Karpas-422 (cell line): ENCODE results near the gene OR5AS1. TPM values are rescaled to one million over a fixed set of nuclear protein-coding genes. Genes with fewer than 3 reads are reported as not detected.
"Not testable (repeated sequence)": the region's sequence is repeated elsewhere in the genome, so short reads cannot be mapped to it uniquely, and the experiment has no call there.

Source experiments
- DNase-seq: peaks from one replicate; pipeline ENCODE4 v3.0.0-alpha.2; 2015
- H2AFZ ChIP-seq: fragments of 200-600 bp; sonication (generic); 2 replicates; pipeline ENCODE4 v1.6.1; 2014; ENCODE audit warnings: antibody characterized with exemption, low read length, mixed read lengths
- H3K27ac ChIP-seq: fragments of 200-600 bp; sonication (generic); 2 replicates; pipeline ENCODE4 v1.5.1; 2014; ENCODE audit warnings: mild to moderate bottlenecking, low read length, moderate library complexity
- H3K27me3 ChIP-seq: fragments of 200-600 bp; sonication (generic); 2 replicates; pipeline ENCODE4 v1.6.1; 2014; ENCODE audit warnings: low read length, mixed read lengths
- H3K36me3 ChIP-seq: fragments of 200-600 bp; sonication (generic); 2 replicates; pipeline ENCODE4 v1.6.1; 2014; ENCODE audit warnings: low read length, mixed read lengths; ENCODE audit not compliant: insufficient read depth
- H3K4me1 ChIP-seq: fragments of 200-600 bp; sonication (generic); 2 replicates; pipeline ENCODE4 v1.6.1; 2014; ENCODE audit warnings: mild to moderate bottlenecking, low read length, mixed read lengths
- H3K4me2 ChIP-seq: fragments of 200-600 bp; sonication (generic); 2 replicates; pipeline ENCODE4 v1.6.1; 2014; ENCODE audit warnings: low read length, low read depth, mild to moderate bottlenecking; ENCODE audit not compliant: poor library complexity, severe bottlenecking
- H3K4me3 ChIP-seq: fragments of 200-600 bp; sonication (generic); 2 replicates; pipeline ENCODE4 v1.5.1; 2014; ENCODE audit warnings: mild to moderate bottlenecking, antibody characterized with exemption, low read length, mixed read lengths
- H3K79me2 ChIP-seq: fragments of 200-600 bp; sonication (generic); 2 replicates; pipeline ENCODE4 v1.6.1; 2014; ENCODE audit warnings: mild to moderate bottlenecking, low read length, mixed read lengths
- H3K9ac ChIP-seq: fragments of 200-600 bp; sonication (generic); 2 replicates; pipeline ENCODE4 v1.6.0; 2014; ENCODE audit warnings: low read length
- H3K9me2 ChIP-seq: fragments of 200-600 bp; sonication (generic), shearing (Covaris generic); replicated peaks from 2 replicates; pipeline ENCODE4 v1.6.0; 2014; ENCODE audit warnings: mild to moderate bottlenecking, low read length, moderate library complexity; ENCODE audit not compliant: insufficient read depth
- H3K9me3 ChIP-seq: fragments of 300-700, 200-600 bp; sonication (generic); 2 replicates; pipeline ENCODE4 v1.6.1; 2014; ENCODE audit warnings: low read length, mixed read lengths
- H4K20me1 ChIP-seq: fragments of 200-600 bp; sonication (generic); 2 replicates; pipeline ENCODE4 v1.6.1; 2014; ENCODE audit warnings: mild to moderate bottlenecking, antibody characterized with exemption, low read length, low read depth; ENCODE audit not compliant: insufficient read depth
- total RNA-seq: library from RNA; depleted of rRNA; stranded (reverse); fragments of >200 nt; shearing (Covaris generic); gene quantifications from 2 replicates; pipeline ENCODE4 v1.2.3, GENCODE V29; 2014; ENCODE audit warnings: low replicate concordance; rRNA removed

OR5AS1 gene
- total RNA-seq, 1 experiment from 2014 or later, result not detected

GRCh38 chr11:56057661-56058237 is 30.3 kb downstream of the OR5AS1 start:
- not testable (repeated sequence) for H3K9ac ChIP-seq

GRCh38 chr11:56058260-56058780 is 30.9 kb downstream of the OR5AS1 start:
- H3K9me3 ChIP-seq, result peaks cover 14% of the 10 kb centered on the region
- not testable (repeated sequence) for H3K4me1 ChIP-seq, H3K9me2 ChIP-seq, H3K27ac ChIP-seq, DNase-seq, H3K4me3 ChIP-seq, H3K79me2 ChIP-seq, H2AFZ ChIP-seq, H3K4me2 ChIP-seq, H4K20me1 ChIP-seq, H3K27me3 ChIP-seq, H3K36me3 ChIP-seq, H3K9ac ChIP-seq

More at GRCh38 chr11:56057661-56058237, 30.3 kb downstream of the OR5AS1 start:
- H3K4me1 ChIP-seq, DNase-seq, H3K36me3 ChIP-seq, H3K27ac ChIP-seq, H2AFZ ChIP-seq, H3K4me2 ChIP-seq, H3K4me3 ChIP-seq, H4K20me1 ChIP-seq, H3K79me2 ChIP-seq, H3K27me3 ChIP-seq, H3K9me2 ChIP-seq: not testable (repeated sequence)
- peaks cover 14% of the 10 kb centered on the region for H3K9me3 ChIP-seq

- Histone ChIP-seq H4K20me1 (no peaks in the 10 kb centered on the region), H3K27me3 (no peaks in the 10 kb centered on the region)
Observed at GRCh38 chr11:56066980-56067379, 39.5 kb downstream of the OR5AS1 start.

More at GRCh38 chr11:56066980-56067379, 39.5 kb downstream of the OR5AS1 start:
- Histone ChIP-seq H3K9ac (no peak overlapping the region), H3K9me2 (no peaks in the 10 kb centered on the region), H3K79me2 (no peaks in the 10 kb centered on the region), H2AFZ (no peak overlapping the region), H3K4me2 (no peak overlapping the region), H3K27ac (no peak overlapping the region), H3K4me3 (no peak overlapping the region), H3K36me3 (no peaks in the 10 kb centered on the region), H3K9me3 (peaks cover 11% of the 10 kb centered on the region; the same call in 1 of the 2 replicates), H3K4me1 (no peaks in the 10 kb centered on the region)
- DNase-seq, result no peak

Other genes starting within 250 kb of the OR5AS1 start
- not detected in 2 replicates for gene OR5D14, start 232.1 kb upstream of the OR5AS1 start, total RNA-seq
- not detected in 2 replicates for gene OR5L1, start 216.3 kb upstream of the OR5AS1 start, total RNA-seq
- gene OR5D18, start 208.0 kb upstream of the OR5AS1 start, total RNA-seq, result not detected in 2 replicates
- not detected in 2 replicates for gene OR5L2, start 200.4 kb upstream of the OR5AS1 start, total RNA-seq
- gene OR5D16, start 188.9 kb upstream of the OR5AS1 start, total RNA-seq, result not detected in 2 replicates
- gene TRIM51, start 144.4 kb upstream of the OR5AS1 start, total RNA-seq, result not detected in 2 replicates
- gene OR5W2, start 113.1 kb upstream of the OR5AS1 start, total RNA-seq, result not detected in 2 replicates
- gene OR5I1, start 91.3 kb upstream of the OR5AS1 start, total RNA-seq, result not detected in 2 replicates
- gene OR10AG1, start 57.7 kb upstream of the OR5AS1 start, total RNA-seq, result not detected in 2 replicates
- gene OR5F1, start 33.0 kb upstream of the OR5AS1 start, total RNA-seq, result not detected in 2 replicates
- not detected in 2 replicates for gene OR8I2, start 65.7 kb downstream of the OR5AS1 start, total RNA-seq
- gene OR8H2, start 76.0 kb downstream of the OR5AS1 start, total RNA-seq, result not detected in 2 replicates
- not detected in 2 replicates for gene OR8H3, start 94.7 kb downstream of the OR5AS1 start, total RNA-seq
- gene OR8J3, start 112.5 kb downstream of the OR5AS1 start, total RNA-seq, result not detected in 2 replicates
- not detected in 2 replicates for gene OR8K5, start 132.7 kb downstream of the OR5AS1 start, total RNA-seq
- gene OR5J2, start 149.0 kb downstream of the OR5AS1 start, total RNA-seq, result not detected in 2 replicates
- not detected in 2 replicates for gene OR5T2, start 206.6 kb downstream of the OR5AS1 start, total RNA-seq
- not detected in 2 replicates for gene OR5T3, start 224.6 kb downstream of the OR5AS1 start, total RNA-seq
- gene OR5T1, start 246.5 kb downstream of the OR5AS1 start, total RNA-seq, result not detected in 2 replicates